Measurements from ENCODE around the gene CEP290.

The CEP290 gene

DNA sequence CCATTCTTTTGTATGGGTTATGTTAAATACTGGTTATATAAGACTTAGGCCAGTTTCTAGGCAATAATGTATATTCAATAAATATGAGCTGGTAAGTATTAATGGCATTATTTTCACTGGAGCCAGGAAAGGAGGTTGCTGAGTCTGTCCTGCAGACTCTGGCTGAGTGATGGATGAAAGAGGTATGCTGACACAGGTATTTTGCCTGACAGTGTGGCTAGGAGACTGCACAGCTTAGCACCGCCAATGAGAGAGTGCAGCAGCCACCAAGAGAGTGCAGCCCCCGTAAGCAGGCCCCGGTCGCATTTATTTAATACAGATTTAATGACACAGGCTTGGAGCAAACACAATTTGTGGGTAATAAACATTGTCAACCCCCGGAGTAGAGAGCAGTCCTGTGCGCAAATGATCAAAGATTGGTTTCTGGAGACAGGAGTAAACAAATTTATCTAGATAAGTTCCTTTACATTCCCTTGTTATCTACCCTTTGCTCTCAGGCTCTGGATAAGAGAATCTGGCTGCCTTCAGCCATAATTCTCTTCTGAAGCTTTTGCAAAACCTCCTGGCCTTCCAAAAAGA is 37.6 kb upstream of the CEP290 start:
- no peak overlapping the region for H3K4me3 ChIP-seq (ENCODE audit: low read depth, low read length)
- H3K27ac ChIP-seq (ENCODE audit: extremely low read depth, low read depth, low read length) = no peak overlapping the region
- peaks cover 23 to 58% of the 10 kb centered on the region in 2 experiments for H3K36me3 ChIP-seq (ENCODE audit: control insufficient read depth in 2 of 2, insufficient read depth in 1 of 2, low read length in 2 of 2)
- H3K9me3 ChIP-seq (ENCODE audit: control insufficient read depth, insufficient read depth, low read depth, low read length) = no peaks in the 10 kb centered on the region
- ChIA-PET CTCF (no interaction called here), POLR2A (no interaction called here)
- H3K4me1 ChIP-seq (ENCODE audit: control insufficient read depth, insufficient read depth, low read length) = no peaks in the 10 kb centered on the region
- no peak for TF ChIP-seq ZNF155 (tag by site-specific recombination; IDR thresholded peaks at IDR 0.05)
- no peak for TF ChIP-seq WT1 (tag by site-specific recombination; IDR thresholded peaks at IDR 0.05)
- no peak for TF ChIP-seq ZNF341 (tag by site-specific recombination; IDR thresholded peaks at IDR 0.05; ENCODE audit: low read depth)
- no peak for TF ChIP-seq ZNF114 (tag by site-specific recombination; IDR thresholded peaks at IDR 0.05)
- TF ChIP-seq ZNF596 (tag by site-specific recombination; IDR thresholded peaks at IDR 0.05) = no peak
- TF ChIP-seq ZNF830 (tag by site-specific recombination; IDR thresholded peaks at IDR 0.05; ENCODE audit: low read depth) = no peak
- TF ChIP-seq REPIN1 (tag by site-specific recombination; IDR thresholded peaks at IDR 0.05; ENCODE audit: low read depth) = no peak

GRCh38 chr12:88175544-88175943 is 33.7 kb upstream of the CEP290 start:
- Histone ChIP-seq H3K27ac (ENCODE audit: extremely low read depth, low read depth, low read length) (no peak overlapping the region), H3K4me3 (ENCODE audit: low read depth, low read length) (no peak overlapping the region), H3K36me3 (ENCODE audit: control insufficient read depth in 2 of 2, insufficient read depth in 1 of 2, low read length in 2 of 2) (peaks cover 30 to 71% of the 10 kb centered on the region in 2 experiments), H3K9me3 (ENCODE audit: control insufficient read depth, insufficient read depth, low read depth, low read length) (no peaks in the 10 kb centered on the region), H3K4me1 (ENCODE audit: control insufficient read depth, insufficient read depth, low read length) (no peaks in the 10 kb centered on the region)
- TF ChIP-seq ZNF23 (tag by site-specific recombination; IDR thresholded peaks at IDR 0.05; ENCODE audit: borderline replicate concordance) = no peak
- TF ChIP-seq ZNF510 (tag by site-specific recombination; IDR thresholded peaks at IDR 0.05; ENCODE audit: insufficient replicate concordance) = no peak
- POLR2A ChIA-PET = interaction anchor here (0.6 to 1.3 kb wide), 2 partner anchors 11 to 34 kb away, joined by 3 read pairs; partner anchors contain the start of genes CEP290 and TMTC3
- CTCF ChIA-PET = no interaction called here

DNA sequence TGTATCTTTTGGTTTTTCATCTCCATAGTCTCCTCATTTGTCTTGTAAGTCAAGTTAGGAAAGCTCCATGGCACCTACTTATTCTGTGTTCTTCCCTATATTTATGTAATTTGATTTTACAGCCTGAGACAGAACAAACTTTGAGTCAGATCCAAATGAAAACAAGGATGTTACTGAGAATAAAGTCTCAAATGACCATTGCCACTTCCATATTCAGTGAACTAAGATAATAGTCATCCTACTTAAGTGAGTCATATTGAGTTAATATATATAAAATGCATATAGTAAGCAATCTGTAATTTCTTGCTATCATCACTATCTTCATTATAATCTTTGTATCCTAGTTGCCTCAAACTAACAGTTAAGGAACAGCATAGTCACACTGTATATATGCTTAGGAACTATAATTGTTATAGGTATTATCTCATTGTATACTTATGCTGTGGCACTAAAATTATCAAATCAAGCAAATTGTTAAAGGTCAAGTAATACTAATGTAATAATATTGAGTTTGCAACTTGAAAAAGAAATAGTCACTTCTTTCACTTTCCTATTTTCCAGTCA is 31.0 kb upstream of the CEP290 start:
- H3K36me3 ChIP-seq (ENCODE audit: control insufficient read depth in 2 of 2, insufficient read depth in 1 of 2, low read length in 2 of 2) = peaks cover 30 to 68% of the 10 kb centered on the region in 2 experiments
- POLR2A ChIA-PET = no interaction called here

More for the DNA sequence above, 31.0 kb upstream of the CEP290 start:
- no peaks in the 10 kb centered on the region for H3K9me3 ChIP-seq (ENCODE audit: control insufficient read depth, insufficient read depth, low read depth, low read length)
- H3K4me3 ChIP-seq (ENCODE audit: low read depth, low read length) = no peak overlapping the region
- TF ChIP-seq, protein P1, sequence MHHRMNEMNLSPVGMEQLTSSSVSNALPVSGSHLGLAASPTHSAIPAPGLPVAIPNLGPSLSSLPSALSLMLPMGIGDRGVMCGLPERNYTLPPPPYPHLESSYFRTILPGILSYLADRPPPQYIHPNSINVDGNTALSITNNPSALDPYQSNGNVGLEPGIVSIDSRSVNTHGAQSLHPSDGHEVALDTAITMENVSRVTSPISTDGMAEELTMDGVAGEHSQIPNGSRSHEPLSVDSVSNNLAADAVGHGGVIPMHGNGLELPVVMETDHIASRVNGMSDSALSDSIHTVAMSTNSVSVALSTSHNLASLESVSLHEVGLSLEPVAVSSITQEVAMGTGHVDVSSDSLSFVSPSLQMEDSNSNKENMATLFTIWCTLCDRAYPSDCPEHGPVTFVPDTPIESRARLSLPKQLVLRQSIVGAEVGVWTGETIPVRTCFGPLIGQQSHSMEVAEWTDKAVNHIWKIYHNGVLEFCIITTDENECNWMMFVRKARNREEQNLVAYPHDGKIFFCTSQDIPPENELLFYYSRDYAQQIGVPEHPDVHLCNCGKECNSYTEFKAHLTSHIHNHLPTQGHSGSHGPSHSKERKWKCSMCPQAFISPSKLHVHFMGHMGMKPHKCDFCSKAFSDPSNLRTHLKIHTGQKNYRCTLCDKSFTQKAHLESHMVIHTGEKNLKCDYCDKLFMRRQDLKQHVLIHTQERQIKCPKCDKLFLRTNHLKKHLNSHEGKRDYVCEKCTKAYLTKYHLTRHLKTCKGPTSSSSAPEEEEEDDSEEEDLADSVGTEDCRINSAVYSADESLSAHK (tag by site-specific recombination; IDR thresholded peaks at IDR 0.05) = no peak
- TF ChIP-seq BCL11B (tag by site-specific recombination; IDR thresholded peaks at IDR 0.05; ENCODE audit: low read depth) (no peak), ZNF354C (tag by site-specific recombination; IDR thresholded peaks at IDR 0.05; ENCODE audit: borderline replicate concordance, low read depth) (no peak), ZNF23 (tag by site-specific recombination; IDR thresholded peaks at IDR 0.05; ENCODE audit: borderline replicate concordance) (no peak), ZSCAN5A (tag by site-specific recombination; IDR thresholded peaks at IDR 0.05) (no peak), SP2 (tag by site-specific recombination; IDR thresholded peaks at IDR 0.05) (no peak), ZBTB48 (tag by site-specific recombination; IDR thresholded peaks at IDR 0.05) (no peak), ZNF76 (tag by site-specific recombination; IDR thresholded peaks at IDR 0.05; ENCODE audit: borderline replicate concordance, low read depth) (no peak), SALL2 (tag by site-specific recombination; IDR thresholded peaks at IDR 0.05; ENCODE audit: borderline replicate concordance) (no peak), ZNF146 (tag by site-specific recombination; IDR thresholded peaks at IDR 0.05) (no peak), ZNF654 (tag by site-specific recombination; IDR thresholded peaks at IDR 0.05; ENCODE audit: low read depth) (no peak)
- TF ChIP-seq, protein P2, sequence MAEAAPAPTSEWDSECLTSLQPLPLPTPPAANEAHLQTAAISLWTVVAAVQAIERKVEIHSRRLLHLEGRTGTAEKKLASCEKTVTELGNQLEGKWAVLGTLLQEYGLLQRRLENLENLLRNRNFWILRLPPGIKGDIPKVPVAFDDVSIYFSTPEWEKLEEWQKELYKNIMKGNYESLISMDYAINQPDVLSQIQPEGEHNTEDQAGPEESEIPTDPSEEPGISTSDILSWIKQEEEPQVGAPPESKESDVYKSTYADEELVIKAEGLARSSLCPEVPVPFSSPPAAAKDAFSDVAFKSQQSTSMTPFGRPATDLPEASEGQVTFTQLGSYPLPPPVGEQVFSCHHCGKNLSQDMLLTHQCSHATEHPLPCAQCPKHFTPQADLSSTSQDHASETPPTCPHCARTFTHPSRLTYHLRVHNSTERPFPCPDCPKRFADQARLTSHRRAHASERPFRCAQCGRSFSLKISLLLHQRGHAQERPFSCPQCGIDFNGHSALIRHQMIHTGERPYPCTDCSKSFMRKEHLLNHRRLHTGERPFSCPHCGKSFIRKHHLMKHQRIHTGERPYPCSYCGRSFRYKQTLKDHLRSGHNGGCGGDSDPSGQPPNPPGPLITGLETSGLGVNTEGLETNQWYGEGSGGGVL (tag by site-specific recombination; IDR thresholded peaks at IDR 0.05) = no peak
- CTCF ChIA-PET = no interaction called here
- no peak overlapping the region for H3K27ac ChIP-seq (ENCODE audit: extremely low read depth, low read depth, low read length)
- no peaks in the 10 kb centered on the region for H3K4me1 ChIP-seq (ENCODE audit: control insufficient read depth, insufficient read depth, low read length)

Data from HEK293 (cell line).